Lower lobe of right lung (tissue), 2 donors: ENCODE results near the gene ADAMTS13. TPM values are rescaled to one million over a fixed set of nuclear protein-coding genes. Genes with fewer than 3 reads are reported as not detected.
A peak's percentile ranks its signal among the peaks of the same experiment; 100 is the strongest.

Source experiments
- ATAC-seq, 2 donors: fragments of 200-7000 bp; cut with Tn5 transposase; one replicate each; pipeline ENCODE4 v1.9.1; 2020 to 2022; ENCODE audit warnings: mild to moderate bottlenecking in 2 of 2, moderate library complexity in 2 of 2
- DNase-seq: peaks from one replicate; pipeline ENCODE4 v3.0.0-alpha.2; 2020
- H3K27ac ChIP-seq: fragments of 200-600 bp; one replicate; pipeline ENCODE4 v1.8.0; 2022
- H3K27me3 ChIP-seq: fragments of 200-600 bp; one replicate; pipeline ENCODE4 v1.8.0; 2022; ENCODE audit warnings: low read depth
- H3K36me3 ChIP-seq: fragments of 200-600 bp; one replicate; pipeline ENCODE4 v1.8.0; 2022; ENCODE audit warnings: mild to moderate bottlenecking
- H3K4me1 ChIP-seq: fragments of 200-600 bp; one replicate; pipeline ENCODE4 v1.8.0; 2022
- H3K4me3 ChIP-seq: fragments of 200-600 bp; one replicate; pipeline ENCODE4 v1.8.0; 2022; ENCODE audit warnings: mild to moderate bottlenecking
- H3K9me3 ChIP-seq: fragments of 200-600 bp; one replicate; pipeline ENCODE4 v1.8.0; 2022
- intact Hi-C: fragments of 100-400 bp; cut with DNase I; formaldehyde crosslinking; loops from one replicate; pipeline ENCODE4 v1.11.0; 2022
- total RNA-seq: library from RNA; stranded (reverse); fragmentation: NEBNext Ultra II Directional; extraction: Animal tissue kit (Norgen Biotek cat#: 25700); gene quantifications from one replicate; pipeline ENCODE4 v1.2.1, GENCODE V29; 2021
- TF ChIP-seq, protein P1 (sequence below): fragments of 200-600 bp; IDR thresholded peaks from one replicate; pipeline ENCODE4 v1.8.0; 2022; ENCODE audit warnings: antibody characterized with exemption, mild to moderate bottlenecking
- donor health status: DM: no; HTN: yes; CAD: no; lungs with severe emphysema.

ADAMTS13 gene
- total RNA-seq, 1 donor from 2014 or later: 1.9 TPM

GRCh38 chr9:133483611-133484010, 61.4 kb downstream of the ADAMTS13 start:
- Histone ChIP-seq H3K4me3 (no peak overlapping the region), H3K36me3 (no peaks in the 10 kb centered on the region), H3K27ac (no peak overlapping the region), H3K9me3 (no peaks in the 10 kb centered on the region), H3K4me1 (peaks cover 19% of the 10 kb centered on the region), H3K27me3 (peaks cover 4% of the 10 kb centered on the region)
- ATAC-seq: no peak
- intact Hi-C loops: no loop called here
- TF ChIP-seq, protein P1, sequence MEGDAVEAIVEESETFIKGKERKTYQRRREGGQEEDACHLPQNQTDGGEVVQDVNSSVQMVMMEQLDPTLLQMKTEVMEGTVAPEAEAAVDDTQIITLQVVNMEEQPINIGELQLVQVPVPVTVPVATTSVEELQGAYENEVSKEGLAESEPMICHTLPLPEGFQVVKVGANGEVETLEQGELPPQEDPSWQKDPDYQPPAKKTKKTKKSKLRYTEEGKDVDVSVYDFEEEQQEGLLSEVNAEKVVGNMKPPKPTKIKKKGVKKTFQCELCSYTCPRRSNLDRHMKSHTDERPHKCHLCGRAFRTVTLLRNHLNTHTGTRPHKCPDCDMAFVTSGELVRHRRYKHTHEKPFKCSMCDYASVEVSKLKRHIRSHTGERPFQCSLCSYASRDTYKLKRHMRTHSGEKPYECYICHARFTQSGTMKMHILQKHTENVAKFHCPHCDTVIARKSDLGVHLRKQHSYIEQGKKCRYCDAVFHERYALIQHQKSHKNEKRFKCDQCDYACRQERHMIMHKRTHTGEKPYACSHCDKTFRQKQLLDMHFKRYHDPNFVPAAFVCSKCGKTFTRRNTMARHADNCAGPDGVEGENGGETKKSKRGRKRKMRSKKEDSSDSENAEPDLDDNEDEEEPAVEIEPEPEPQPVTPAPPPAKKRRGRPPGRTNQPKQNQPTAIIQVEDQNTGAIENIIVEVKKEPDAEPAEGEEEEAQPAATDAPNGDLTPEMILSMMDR: no peak
- DNase-seq: peak; percentile 25

- Histone ChIP-seq H3K36me3 (no peaks in the 10 kb centered on the region), H3K27me3 (peaks cover 4% of the 10 kb centered on the region), H3K27ac (no peak overlapping the region), H3K9me3 (no peaks in the 10 kb centered on the region), H3K4me3 (no peak overlapping the region), H3K4me1 (peaks cover 10% of the 10 kb centered on the region)
- TF ChIP-seq, protein P1: no peak
- ATAC-seq (no peak), DNase-seq (peak; percentile 44)
- intact Hi-C loops: no loop called here
Observed at GRCh38 chr9:133484671-133485437, 62.7 kb downstream of the ADAMTS13 start.

- no peak overlapping the region for H3K4me3 ChIP-seq
- intact Hi-C loops: no loop called here
- peak; percentile 48 for DNase-seq
- no peak overlapping the region for H3K27ac ChIP-seq
- peaks cover 9% of the 10 kb centered on the region for H3K4me1 ChIP-seq
- no peaks in the 10 kb centered on the region for H3K9me3 ChIP-seq
- H3K36me3 ChIP-seq: no peaks in the 10 kb centered on the region
- peaks cover 4% of the 10 kb centered on the region for H3K27me3 ChIP-seq
- peak; percentile 26 to 35 for ATAC-seq
- TF ChIP-seq, protein P1: no peak
Observed at GRCh38 chr9:133485531-133486260, 63.5 kb downstream of the ADAMTS13 start.

DNA sequence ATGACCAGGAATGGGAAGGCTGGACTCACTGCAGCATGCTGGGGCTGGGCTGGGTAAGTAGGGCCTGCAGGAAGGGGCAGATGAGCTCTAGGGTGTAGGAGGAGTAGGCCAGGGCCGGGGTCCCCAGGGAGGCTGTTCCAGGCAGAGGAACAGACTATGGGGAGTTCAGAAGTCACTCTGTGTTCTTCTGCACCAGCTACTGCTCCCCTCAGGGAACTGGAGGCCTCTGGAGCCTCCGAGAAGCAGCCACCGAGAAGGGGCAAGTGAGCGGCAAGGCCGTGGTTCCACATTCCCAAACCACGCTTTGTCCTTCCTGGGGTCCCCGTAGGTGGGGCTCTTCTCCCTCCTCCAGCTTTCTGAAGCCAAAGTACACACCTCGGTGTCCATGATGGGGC, 65.2 kb downstream of the ADAMTS13 start:
- Histone ChIP-seq H3K9me3 (no peaks in the 10 kb centered on the region), H3K36me3 (no peaks in the 10 kb centered on the region), H3K4me3 (no peak overlapping the region), H3K4me1 (peaks cover 9% of the 10 kb centered on the region), H3K27me3 (peaks cover 4% of the 10 kb centered on the region), H3K27ac (peak overlapping the region; percentile 41)
- DNase-seq: peak; percentile 36
- intact Hi-C loops: no loop called here
- ATAC-seq: no peak
- TF ChIP-seq, protein P1: no peak

DNA sequence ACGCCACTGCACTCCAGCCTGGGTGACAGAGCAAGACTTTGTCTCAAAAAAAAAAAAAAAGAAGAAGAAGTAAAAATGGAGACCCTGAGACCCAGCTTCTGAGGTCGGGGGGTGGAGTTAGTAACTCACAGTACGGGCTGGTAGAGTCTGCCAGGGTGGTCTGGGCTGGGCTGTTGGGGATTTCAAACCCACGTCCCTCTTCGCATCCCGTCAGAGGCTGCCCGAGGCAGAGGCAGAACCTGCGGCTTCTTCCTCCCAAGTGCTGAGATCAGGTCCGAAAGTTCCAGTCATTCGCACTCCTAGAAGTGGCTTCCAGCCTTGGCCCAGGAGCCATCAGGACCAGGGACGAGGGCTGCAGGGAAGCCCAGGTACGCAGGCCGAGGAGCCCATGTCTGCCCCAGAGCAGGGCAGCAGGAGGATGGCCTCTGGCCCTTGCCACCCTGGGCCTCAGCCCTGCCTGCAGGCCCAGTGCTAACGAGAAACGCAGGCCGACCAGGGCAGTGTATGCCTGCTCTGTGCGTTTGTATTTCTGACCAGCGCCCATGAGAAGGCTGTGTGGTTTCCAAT, 66.6 kb downstream of the ADAMTS13 start:
- Histone ChIP-seq H3K27me3 (peaks cover under 1% of the 10 kb centered on the region), H3K4me1 (peaks cover 9% of the 10 kb centered on the region), H3K36me3 (no peaks in the 10 kb centered on the region), H3K27ac (no peak overlapping the region), H3K4me3 (no peak overlapping the region), H3K9me3 (no peaks in the 10 kb centered on the region)
- intact Hi-C loops: no loop called here
- no peak for ATAC-seq
- TF ChIP-seq, protein P1: no peak
- peak; percentile 32 for DNase-seq
